Naive thymus-derived CD8-positive, alpha-beta T cell (primary cell): ENCODE data around the gene ZMIZ1. TPM values are rescaled to one million over a fixed set of nuclear protein-coding genes. Genes with fewer than 3 reads are reported as not detected.
A peak's percentile ranks its signal among the peaks of the same experiment; 100 is the strongest.

ENCODE experiments used
- ATAC-seq, 2 donors: fragments of 150-1000 bp; cut with Tn5 transposase in 1 of 2; sonication (Bioruptor Pico), chemical (Tn5 transposase) in 1 of 2; 1 replicate in 1 of 2; 2 replicates in 1 of 2; pipeline ENCODE4 v1.10.0; 2021; ENCODE audit warnings: mild to moderate bottlenecking in 2 of 2, moderate library complexity in 2 of 2
- POLR2A ChIA-PET: fragments of 350-600 bp; sonication (Branson Sonifier 250); formaldehyde crosslinking; loops from one replicate; lab custom pipeline; 2021; ENCODE audit warnings: antibody characterized with exemption; lab: Charles Lee
- DNase-seq, 10 donors: peaks; one replicate each; pipeline versions ENCODE4 v3.0.0 to v3.0.0-alpha.2; 2020 to 2022
- H3K27ac Mint-ChIP-seq, 10 donors: one replicate each; pipeline ENCODE4 v1.8.0; 2020 to 2022; ENCODE audit warnings: mild to moderate bottlenecking in 10 of 10, mixed read lengths in 10 of 10, moderate library complexity in 4 of 10, inconsistent platforms in 1 of 10
- H3K27me3 Mint-ChIP-seq, 5 donors: one replicate each; pipeline ENCODE4 v1.8.0; 2021 to 2022; ENCODE audit warnings: mixed read lengths in 5 of 5
- H3K36me3 Mint-ChIP-seq, 3 donors: one replicate each; pipeline ENCODE4 v1.8.0; 2020 to 2022; ENCODE audit warnings: mixed read lengths in 3 of 3, mild to moderate bottlenecking in 2 of 3, inconsistent platforms in 1 of 3
- H3K4me1 Mint-ChIP-seq, 4 donors: one replicate each; pipeline ENCODE4 v1.8.0; 2021 to 2022; ENCODE audit warnings: mixed read lengths in 4 of 4
- H3K4me3 Mint-ChIP-seq, 10 donors: one replicate each; pipeline ENCODE4 v1.8.0; 2020 to 2022; ENCODE audit warnings: mild to moderate bottlenecking in 10 of 10, mixed read lengths in 10 of 10, moderate library complexity in 6 of 10, inconsistent platforms in 1 of 10
- H3K9me3 Mint-ChIP-seq, 9 donors: one replicate each; pipeline ENCODE4 v1.8.0; 2020 to 2022; ENCODE audit warnings: mixed read lengths in 9 of 9, mild to moderate bottlenecking in 3 of 9, inconsistent platforms in 1 of 9, moderate library complexity in 1 of 9
- polyA plus RNA-seq, 3 donors: library from polyadenylated mRNA; unstranded; fragments of 300-500 nt; fragmentation: Illumina TruSeq; gene quantifications; one replicate each; pipeline ENCODE4 v1.2.3, GENCODE V29; 2021
- total RNA-seq, 8 experiments: library from RNA in 2 of 8; stranded (reverse) in 2 of 8; gene quantifications; one replicate each; pipeline ENCODE4 v1.2.3 and lab custom pipeline; 2021 to 2026

Gene ZMIZ1
- total and polyA plus RNA-seq, 5 experiments from 2014 or later, result 1.4 to 11.6 (median 2.7) TPM

DNA sequence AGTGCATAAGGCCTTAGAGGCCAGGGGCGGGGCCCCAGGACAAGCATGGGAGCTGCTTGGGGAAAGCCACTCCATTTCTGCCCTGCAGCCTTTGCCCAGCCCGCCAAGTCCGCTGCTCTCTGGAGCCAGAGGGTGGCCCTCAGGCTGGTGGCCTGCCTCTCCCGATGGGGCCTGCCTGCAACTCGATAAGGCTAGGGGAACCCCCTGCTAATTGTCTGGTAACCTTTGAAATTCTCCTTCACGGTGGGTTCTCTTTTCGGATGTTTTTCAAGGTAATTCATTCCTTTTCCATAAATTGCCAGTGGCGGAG, 94.9 kb downstream of the ZMIZ1 start:
- POLR2A ChIA-PET, result no interaction called here
- Mint-ChIP-seq H3K27me3 (no peaks in the 10 kb centered on the region), H3K9me3 (no peaks in the 10 kb centered on the region), H3K27ac (no peak overlapping the region), H3K36me3 (peaks cover 0 to 6% (median 0%) of the 10 kb centered on the region in 3 donors), H3K4me1 (peaks cover 0 to 11% (median 8%) of the 10 kb centered on the region in 4 donors), H3K4me3 (no peak overlapping the region)
- DNase-seq, result no peak
- no peak for ATAC-seq

DNA sequence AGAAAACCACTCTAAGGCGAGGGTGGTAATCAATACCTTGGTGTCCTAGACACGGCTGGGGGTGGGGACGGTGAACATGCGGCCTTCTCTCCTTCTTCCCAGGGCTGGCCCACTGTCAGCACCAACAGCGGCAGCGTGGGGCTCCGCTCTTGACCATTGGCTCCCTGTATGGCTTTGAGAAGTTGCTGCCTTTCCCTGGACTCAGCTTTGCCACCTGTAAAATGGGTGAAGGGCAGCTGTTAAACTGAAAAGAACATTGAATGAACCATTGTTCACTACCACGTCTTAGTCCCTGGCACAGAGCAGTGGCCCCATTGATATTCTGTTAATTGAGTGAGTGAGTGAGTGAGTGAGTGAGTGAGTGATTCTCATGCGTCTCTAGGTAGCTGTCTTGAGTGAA, 95.3 kb downstream of the ZMIZ1 start:
- Mint-ChIP-seq H3K27ac (peak overlapping the region in 1 of 10 donors; percentile 83), H3K4me3 (no peak overlapping the region), H3K4me1 (peaks cover 0 to 11% (median 8%) of the 10 kb centered on the region in 4 donors), H3K27me3 (no peaks in the 10 kb centered on the region), H3K36me3 (peaks cover 0 to 6% (median 0%) of the 10 kb centered on the region in 3 donors), H3K9me3 (no peaks in the 10 kb centered on the region)
- no peak for DNase-seq
- POLR2A ChIA-PET, result no interaction called here
- no peak for ATAC-seq

DNA sequence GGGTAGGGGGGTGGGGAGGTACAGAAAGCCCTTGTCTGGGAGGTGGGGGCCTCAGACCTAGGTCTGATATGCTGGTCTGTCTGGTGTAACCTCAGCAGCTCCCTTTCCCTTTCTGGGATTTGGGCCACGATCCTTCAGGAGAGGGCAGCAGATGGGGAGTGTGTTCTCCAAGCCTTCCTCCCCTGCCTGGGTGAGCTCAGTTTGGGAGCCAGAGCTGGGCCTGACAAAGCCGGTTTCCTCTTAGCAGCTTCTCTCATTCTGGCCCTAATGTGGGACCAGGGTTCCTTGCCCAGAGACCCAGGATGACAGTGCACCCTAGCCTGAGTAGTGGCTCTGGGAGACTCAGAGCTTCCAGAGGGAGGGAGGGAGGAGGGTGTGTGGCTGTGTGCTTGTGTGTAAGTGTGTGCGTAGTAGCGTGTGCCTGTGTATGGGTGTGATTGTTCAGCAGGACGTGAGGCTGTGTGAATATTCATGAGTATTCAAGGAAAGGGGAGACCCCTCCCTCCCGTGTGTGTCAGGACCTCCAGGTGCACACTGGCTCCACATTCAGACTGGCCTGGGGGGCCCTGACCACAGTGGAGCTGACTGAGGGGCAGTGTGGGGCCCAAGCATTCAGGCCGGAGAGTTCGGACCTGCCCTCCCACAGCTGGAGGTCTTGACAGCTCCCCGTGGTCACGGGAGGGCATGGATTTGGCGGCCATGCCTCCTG, 96.5 kb downstream of the ZMIZ1 start:
- H3K4me3 Mint-ChIP-seq, result no peak overlapping the region
- POLR2A ChIA-PET, result no interaction called here
- peaks cover 0 to 11% (median 7%) of the 10 kb centered on the region in 4 donors for H3K4me1 Mint-ChIP-seq
- no peaks in the 10 kb centered on the region for H3K27me3 Mint-ChIP-seq
- no peak for ATAC-seq
- H3K36me3 Mint-ChIP-seq, result peaks cover 0 to 6% (median 0%) of the 10 kb centered on the region in 3 donors
- no peaks in the 10 kb centered on the region for H3K9me3 Mint-ChIP-seq
- peak overlapping the region in 1 of 10 donors; percentile 51 for H3K27ac Mint-ChIP-seq
- no peak for DNase-seq

DNA sequence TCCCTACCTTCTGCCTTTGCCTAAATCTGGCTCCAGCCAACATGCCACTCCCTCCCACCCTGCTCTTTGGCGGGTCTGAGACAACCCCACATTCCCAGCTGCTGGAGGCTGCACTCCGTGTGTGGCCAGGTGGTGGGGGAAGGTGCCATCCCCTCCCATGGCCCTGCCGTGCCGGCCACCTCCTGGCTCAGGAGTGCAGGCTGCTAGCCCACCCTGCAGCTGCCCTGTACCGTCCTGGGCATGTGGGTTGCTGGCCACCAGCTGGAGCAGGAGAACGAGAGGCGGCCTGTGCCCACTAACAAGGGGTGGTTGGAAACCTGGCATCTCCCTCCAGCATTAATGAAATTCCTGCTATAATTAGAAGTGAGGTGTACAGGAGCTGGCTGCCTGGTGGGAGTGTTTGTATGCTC, 97.6 kb downstream of the ZMIZ1 start:
- Mint-ChIP-seq H3K4me3 (no peak overlapping the region), H3K27ac (peak overlapping the region in 2 of 10 donors; percentile 51 to 60), H3K36me3 (peaks cover 0 to 6% (median 0%) of the 10 kb centered on the region in 3 donors), H3K27me3 (no peaks in the 10 kb centered on the region), H3K4me1 (peaks cover 0 to 9% (median 2%) of the 10 kb centered on the region in 4 donors), H3K9me3 (no peaks in the 10 kb centered on the region)
- no peak for DNase-seq
- no peak for ATAC-seq
- POLR2A ChIA-PET, result no interaction called here

DNA sequence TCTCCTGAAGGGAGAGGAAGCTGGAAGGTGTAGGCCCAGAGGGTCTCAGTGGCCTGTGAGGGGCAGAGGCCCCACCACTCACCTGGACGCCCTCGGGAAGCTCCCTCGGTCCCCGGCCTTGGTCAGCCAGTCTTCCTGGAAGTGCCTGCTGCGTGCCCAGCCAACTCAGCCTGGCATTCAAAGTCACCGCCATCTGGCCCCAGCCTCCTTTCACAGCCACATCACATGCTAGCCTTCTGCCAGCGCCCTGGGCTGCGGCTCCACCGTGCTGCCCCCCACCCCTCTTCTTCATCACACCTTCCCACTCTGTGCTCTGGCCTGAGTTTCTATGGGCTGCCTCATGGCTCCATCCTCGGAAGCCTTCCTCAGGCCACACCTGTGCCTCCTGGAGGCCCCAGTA, 98.0 kb downstream of the ZMIZ1 start:
- Mint-ChIP-seq H3K4me1 (peaks cover 0 to 9% (median 0%) of the 10 kb centered on the region in 4 donors), H3K27me3 (no peaks in the 10 kb centered on the region), H3K4me3 (no peak overlapping the region), H3K27ac (peak overlapping the region in 1 of 10 donors; percentile 34), H3K9me3 (no peaks in the 10 kb centered on the region), H3K36me3 (peaks cover 0 to 6% (median 0%) of the 10 kb centered on the region in 3 donors)
- DNase-seq (no peak), ATAC-seq (no peak)
- POLR2A ChIA-PET, result no interaction called here

DNA sequence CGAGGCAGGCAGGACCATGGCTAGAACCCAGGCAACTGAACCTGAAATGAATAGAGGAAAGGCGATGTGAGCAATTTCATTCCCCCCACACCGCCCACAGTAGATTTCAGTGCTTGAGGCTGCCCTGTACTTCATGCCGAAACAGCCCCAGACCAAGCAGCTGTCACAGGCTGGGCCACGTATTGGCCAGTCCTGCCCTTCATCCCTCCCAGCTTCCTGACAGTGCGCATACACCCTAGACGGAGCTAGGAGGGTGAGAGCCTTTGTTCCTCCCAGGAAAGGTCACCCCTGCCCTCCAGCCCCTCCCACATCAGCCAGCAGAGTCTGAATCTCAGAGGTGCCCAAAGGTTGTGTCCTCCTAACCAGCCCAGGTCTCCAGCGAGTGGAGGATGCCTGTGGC, 98.8 kb downstream of the ZMIZ1 start:
- Mint-ChIP-seq H3K27me3 (no peaks in the 10 kb centered on the region), H3K4me3 (no peak overlapping the region), H3K27ac (no peak overlapping the region), H3K36me3 (peaks cover 0 to 6% (median 0%) of the 10 kb centered on the region in 3 donors), H3K9me3 (no peaks in the 10 kb centered on the region), H3K4me1 (peaks cover 0 to 9% (median 0%) of the 10 kb centered on the region in 4 donors)
- no peak for ATAC-seq
- no peak for DNase-seq
- POLR2A ChIA-PET, result no interaction called here

DNA sequence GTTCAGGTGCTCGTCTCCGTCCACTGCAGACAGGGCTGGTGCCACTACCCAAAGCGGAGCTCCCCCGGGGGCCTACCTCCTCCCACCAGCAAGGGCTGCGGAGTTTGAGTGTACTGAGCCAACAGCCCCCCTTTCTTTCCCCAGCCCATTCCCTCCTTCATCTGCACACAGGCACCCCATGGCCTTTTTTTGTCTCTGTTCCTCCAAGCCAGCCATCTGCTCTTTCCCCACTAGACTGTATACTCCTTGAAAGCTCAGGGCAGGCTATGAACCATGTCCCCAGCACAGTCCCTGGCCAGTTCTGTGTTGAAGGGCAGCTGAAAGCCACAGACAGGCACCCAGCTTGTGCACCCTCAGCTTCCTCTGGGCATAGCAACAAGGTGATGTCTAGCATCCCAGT, 99.4 kb downstream of the ZMIZ1 start:
- Mint-ChIP-seq H3K27me3 (no peaks in the 10 kb centered on the region), H3K4me3 (no peak overlapping the region), H3K36me3 (peaks cover 0 to 5% (median 0%) of the 10 kb centered on the region in 3 donors), H3K9me3 (no peaks in the 10 kb centered on the region), H3K4me1 (peaks cover 0 to 9% (median 0%) of the 10 kb centered on the region in 4 donors), H3K27ac (no peak overlapping the region)
- DNase-seq (no peak), ATAC-seq (no peak)
- POLR2A ChIA-PET, result no interaction called here

DNA sequence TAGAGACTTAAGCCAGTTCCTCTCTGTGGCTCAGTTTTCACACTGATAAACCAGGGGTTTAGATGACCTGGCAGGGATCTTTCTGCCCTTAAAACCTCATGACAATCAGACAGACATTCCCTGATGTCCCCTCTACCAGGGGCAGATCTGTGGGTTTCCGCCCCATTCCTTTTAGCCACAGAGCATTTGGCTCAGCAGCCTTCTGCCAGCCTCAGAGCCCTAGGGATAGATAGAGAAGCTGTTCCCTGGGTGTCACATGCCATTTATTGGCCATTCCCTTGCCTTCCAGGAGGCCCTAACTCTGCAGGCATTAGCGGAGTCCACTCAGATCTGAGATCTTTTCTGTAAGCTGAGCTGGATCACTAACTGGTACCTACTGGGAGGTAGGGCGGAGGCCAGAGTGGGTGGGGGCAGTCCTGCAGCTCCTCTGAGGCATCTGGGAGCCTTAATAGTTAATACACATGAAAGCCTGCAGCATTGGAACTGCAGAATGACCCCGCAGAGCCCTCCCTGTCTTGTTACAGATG, 101.5 kb downstream of the ZMIZ1 start:
- Mint-ChIP-seq H3K27ac (peak overlapping the region in 1 of 10 donors; percentile 31), H3K4me3 (no peak overlapping the region), H3K9me3 (no peaks in the 10 kb centered on the region), H3K27me3 (no peaks in the 10 kb centered on the region), H3K36me3 (peaks cover 0 to 5% (median 0%) of the 10 kb centered on the region in 3 donors), H3K4me1 (peaks cover 0 to 12% (median 0%) of the 10 kb centered on the region in 4 donors)
- no peak for DNase-seq
- POLR2A ChIA-PET, result no interaction called here
- no peak for ATAC-seq

DNA sequence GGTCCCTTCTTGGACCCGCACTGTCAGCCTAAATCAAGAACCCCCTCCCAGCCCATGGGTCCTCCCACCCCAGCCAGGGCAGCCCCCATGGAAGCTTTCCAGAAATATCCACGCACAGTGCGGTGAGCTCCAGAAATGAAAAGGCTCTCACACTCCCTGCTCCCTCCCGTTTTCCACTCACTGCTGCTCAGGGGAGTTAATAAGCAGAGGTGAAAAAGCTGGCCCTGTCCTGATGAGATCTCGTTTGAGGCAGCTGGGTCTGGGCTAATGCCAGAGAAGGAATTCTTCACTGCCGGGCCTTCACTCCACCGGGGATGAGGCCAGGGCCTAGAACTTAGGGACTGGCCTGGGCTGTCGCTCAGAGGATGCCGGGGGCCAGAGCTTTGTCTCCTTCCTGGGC, 102.2 kb downstream of the ZMIZ1 start:
- peaks cover 0 to 11% (median 0%) of the 10 kb centered on the region in 4 donors for H3K4me1 Mint-ChIP-seq
- POLR2A ChIA-PET, result no interaction called here
- no peaks in the 10 kb centered on the region for H3K9me3 Mint-ChIP-seq
- H3K4me3 Mint-ChIP-seq, result no peak overlapping the region
- no peak for ATAC-seq
- DNase-seq, result no peak
- peak overlapping the region in 1 of 10 donors; percentile 32 for H3K27ac Mint-ChIP-seq
- H3K27me3 Mint-ChIP-seq, result no peaks in the 10 kb centered on the region
- H3K36me3 Mint-ChIP-seq, result peaks cover 0 to 5% (median 0%) of the 10 kb centered on the region in 3 donors

DNA sequence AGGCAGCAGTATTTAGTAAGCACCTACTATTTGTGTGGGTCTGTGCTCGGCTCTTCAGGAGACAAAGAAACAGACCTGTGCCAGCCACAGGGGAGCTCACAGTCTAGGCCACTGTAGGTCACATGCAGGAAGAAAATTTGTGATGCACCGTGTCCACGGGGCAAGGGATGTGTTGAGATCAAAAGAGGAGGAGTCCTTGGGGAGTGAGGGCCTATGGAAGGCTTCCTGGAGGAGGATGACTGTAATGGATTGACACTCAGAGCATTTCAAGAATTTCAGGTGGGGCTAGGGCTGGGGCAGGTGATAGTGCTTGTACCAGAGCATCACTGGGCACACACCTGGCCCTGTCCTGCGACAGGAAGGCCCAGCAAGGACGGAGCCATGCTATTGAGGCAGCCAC, 102.7 kb downstream of the ZMIZ1 start:
- no peak for ATAC-seq
- H3K4me1 Mint-ChIP-seq, result peaks cover 0 to 10% (median under 1%) of the 10 kb centered on the region in 4 donors
- peaks cover 0 to 5% (median 0%) of the 10 kb centered on the region in 3 donors for H3K36me3 Mint-ChIP-seq
- no peaks in the 10 kb centered on the region for H3K27me3 Mint-ChIP-seq
- H3K4me3 Mint-ChIP-seq, result no peak overlapping the region
- no peaks in the 10 kb centered on the region for H3K9me3 Mint-ChIP-seq
- no peak for DNase-seq
- peak overlapping the region in 1 of 10 donors; percentile 40 for H3K27ac Mint-ChIP-seq
- POLR2A ChIA-PET, result no interaction called here

DNA sequence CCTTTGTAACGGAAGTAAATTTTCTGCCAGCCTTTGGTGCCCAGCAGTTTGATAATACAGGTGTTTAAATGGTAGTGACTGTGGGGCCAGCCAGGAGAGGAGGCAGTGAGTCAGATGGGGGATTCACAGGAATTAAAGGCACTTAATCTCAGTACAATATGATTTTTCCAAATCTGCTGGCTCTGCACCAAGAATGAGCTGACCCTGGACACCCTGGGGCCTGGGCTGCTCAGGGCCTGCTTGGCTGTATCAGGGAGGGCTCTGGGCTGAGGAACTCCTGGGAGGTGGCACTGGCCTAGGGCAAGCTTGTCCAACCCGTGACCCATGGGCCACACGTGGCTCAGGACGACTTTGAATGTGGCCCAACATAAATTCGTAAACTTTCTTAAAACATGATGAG, 104.1 kb downstream of the ZMIZ1 start:
- no peak for ATAC-seq
- Mint-ChIP-seq H3K4me1 (peaks cover 0 to 7% (median 4%) of the 10 kb centered on the region in 4 donors), H3K27me3 (no peaks in the 10 kb centered on the region), H3K4me3 (no peak overlapping the region), H3K27ac (no peak overlapping the region), H3K9me3 (no peaks in the 10 kb centered on the region), H3K36me3 (peaks cover 0 to 4% (median 0%) of the 10 kb centered on the region in 3 donors)
- POLR2A ChIA-PET, result no interaction called here
- DNase-seq, result no peak

DNA sequence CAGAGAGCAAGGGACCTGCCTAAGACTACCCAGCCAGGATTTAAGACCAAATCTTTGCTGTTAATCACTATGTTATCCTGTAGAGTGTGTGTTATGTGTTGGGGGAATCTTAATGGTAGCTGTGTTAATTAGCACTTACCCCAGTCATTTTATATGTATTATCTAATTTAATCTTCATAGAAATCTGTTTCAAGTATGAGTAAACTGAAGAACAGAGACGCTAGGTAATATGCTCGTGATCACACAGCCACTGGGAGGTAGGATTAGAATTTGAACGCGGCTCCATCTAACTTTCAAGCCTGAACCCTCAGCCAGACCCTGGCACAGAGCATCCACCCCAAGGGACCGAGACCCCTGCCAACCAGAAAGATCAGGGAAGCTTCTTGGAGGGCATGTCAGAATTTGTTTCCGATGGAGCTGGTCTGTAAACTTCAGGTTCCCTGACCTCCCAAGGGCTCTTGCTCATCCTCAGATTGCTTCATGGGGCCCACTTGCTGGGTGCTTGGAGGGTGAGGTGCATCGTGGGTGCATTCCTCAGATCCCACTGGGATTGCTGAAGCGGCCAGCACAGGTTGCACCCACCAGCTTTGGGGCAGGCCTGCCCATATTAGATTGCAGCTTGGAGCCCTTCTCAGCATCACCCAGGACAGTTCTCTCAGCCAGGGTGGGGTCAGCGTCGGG, 105.0 kb downstream of the ZMIZ1 start:
- Mint-ChIP-seq H3K27me3 (no peaks in the 10 kb centered on the region), H3K4me3 (no peak overlapping the region), H3K27ac (peak overlapping the region in 1 of 10 donors; percentile 48), H3K9me3 (no peaks in the 10 kb centered on the region), H3K4me1 (peaks cover 0 to 11% (median 2%) of the 10 kb centered on the region in 4 donors), H3K36me3 (peaks cover 0 to 2% (median 0%) of the 10 kb centered on the region in 3 donors)
- DNase-seq (no peak), ATAC-seq (no peak)
- POLR2A ChIA-PET, result no interaction called here

DNA sequence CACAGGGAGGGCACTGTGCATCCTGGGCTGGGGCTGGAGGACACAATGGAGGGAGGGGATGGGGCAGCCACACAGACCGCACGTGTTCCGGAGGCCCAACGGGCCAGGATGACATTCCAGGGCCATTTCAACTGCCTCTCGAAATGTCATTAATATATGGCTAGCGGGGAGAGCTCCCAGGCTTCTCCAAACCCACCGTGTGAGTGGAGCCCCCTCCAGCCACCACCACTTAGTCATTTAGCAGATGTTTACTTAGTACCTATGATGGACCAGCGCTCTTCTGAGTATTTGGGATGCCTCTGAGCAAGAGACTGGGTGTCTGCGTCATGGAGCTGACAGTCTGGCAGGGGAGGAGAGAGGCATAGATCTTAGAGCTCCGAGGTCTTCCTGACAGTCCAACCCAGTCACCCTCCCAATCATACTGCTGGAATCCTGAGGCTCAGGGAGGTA, 107.3 kb downstream of the ZMIZ1 start:
- POLR2A ChIA-PET, result no interaction called here
- no peak overlapping the region for H3K4me3 Mint-ChIP-seq
- no peak for DNase-seq
- no peak for ATAC-seq
- peak overlapping the region in 1 of 10 donors; percentile 25 for H3K27ac Mint-ChIP-seq
- no peaks in the 10 kb centered on the region for H3K9me3 Mint-ChIP-seq
- H3K36me3 Mint-ChIP-seq, result peaks cover 0 to 2% (median 0%) of the 10 kb centered on the region in 3 donors
- peaks cover 0 to 16% (median 2%) of the 10 kb centered on the region in 4 donors for H3K4me1 Mint-ChIP-seq
- no peaks in the 10 kb centered on the region for H3K27me3 Mint-ChIP-seq
